GM12878 (cell line): Measurements from ENCODE around the gene NCKIPSD. TPM values are rescaled to one million over a fixed set of nuclear protein-coding genes. Genes with fewer than 3 reads are reported as not detected.

Experiments
- ATAC-seq: fragments of 200-7000 bp; cut with Tn5 transposase; 3 replicates; pipeline ENCODE4 v1.9.1; 2020; ENCODE audit warnings: mild to moderate bottlenecking, moderate library complexity
- BruUV-seq: library from RNA; stranded (reverse); fragments of 400-500 nt; replicated peaks from 2 replicates; lab custom pipeline; 2021; lab: Mats Ljungman, UMichigan
- CTCF ChIA-PET: fragments of 300-600 bp; sonication (Branson Sonifier 250); formaldehyde crosslinking; extraction: SDS; loops from one replicate; lab custom pipeline; 2021; ENCODE audit warnings: inconsistent platforms; lab: Yijun Ruan, JAX
- POLR2A ChIA-PET: fragments of 350-600 bp; formaldehyde crosslinking; extraction: SDS; loops from one replicate; lab custom pipeline; 2021; ENCODE audit warnings: inconsistent platforms; lab: Charles Lee
- RAD21 ChIA-PET: fragments of 300-600 bp; sonication (Branson Sonifier 250); formaldehyde crosslinking; loops from one replicate; lab custom pipeline; 2023; ENCODE audit warnings: antibody characterized with exemption; ENCODE audit not compliant: unreplicated experiment; lab: Charles Lee
- SMC1A ChIA-PET: fragments of 300-600 bp; sonication (Branson Sonifier 250); formaldehyde crosslinking; loops from one replicate; lab custom pipeline; 2023; ENCODE audit not compliant: unreplicated experiment, uncharacterized antibody; lab: Charles Lee
- DNase-seq: peaks from one replicate; pipeline ENCODE4 v3.0.0-alpha.2; 2011; ENCODE audit warnings: low read depth, low spot score
- FAIRE-seq: peaks from 3 replicates; lab custom pipeline; 2011; peaks lifted over from hg19 to GRCh38; lab: Jason Lieb, UNC
- H2AFZ ChIP-seq: 2 replicates; pipeline ENCODE4 v1.6.0; 2011; ENCODE audit warnings: low read depth, low read length, control low read depth; ENCODE audit not compliant: control insufficient read depth
- H3K27ac ChIP-seq: 2 replicates; pipeline ENCODE4 v1.5.1; 2011; ENCODE audit warnings: control low read depth; ENCODE audit not compliant: control insufficient read depth, insufficient read depth
- H3K27me3 ChIP-seq, 2 experiments: replicated peaks in 1 of 2; 2 replicates each; pipeline versions ENCODE4 v1.6.0 to v1.6.1; 2011; ENCODE audit warnings: low read length in 1 of 2; ENCODE audit not compliant: control insufficient read depth in 2 of 2, insufficient read depth in 2 of 2
- H3K36me3 ChIP-seq, 2 experiments: 2 replicates each; pipeline ENCODE4 v1.5.1; 2011; ENCODE audit warnings: low read length in 1 of 2; ENCODE audit not compliant: control insufficient read depth in 2 of 2, insufficient read depth in 2 of 2
- H3K4me1 ChIP-seq: 2 replicates; pipeline ENCODE4 v1.6.1; 2011; ENCODE audit warnings: mild to moderate bottlenecking, low read length, moderate library complexity, mixed read lengths; ENCODE audit not compliant: control insufficient read depth, insufficient read depth
- H3K4me2 ChIP-seq: 2 replicates; pipeline ENCODE4 v1.6.0; 2011; ENCODE audit warnings: control low read depth; ENCODE audit not compliant: control insufficient read depth, insufficient read depth
- H3K4me3 ChIP-seq: fragments of 200-600 bp; sonication (generic); 2 replicates; pipeline ENCODE4 v1.5.1; 2016
- H3K79me2 ChIP-seq: 2 replicates; pipeline ENCODE4 v1.6.0; 2011; ENCODE audit warnings: low read length; ENCODE audit not compliant: control insufficient read depth, insufficient read depth
- H3K9ac ChIP-seq: 2 replicates; pipeline ENCODE4 v1.8.0; 2011; ENCODE audit warnings: low read length, control low read depth, mixed read lengths; ENCODE audit not compliant: control insufficient read depth, insufficient read depth
- H3K9me3 ChIP-seq: replicated peaks from 3 replicates; pipeline ENCODE4 v1.5.1; 2011; ENCODE audit warnings: mild to moderate bottlenecking, low read length; ENCODE audit not compliant: control insufficient read depth, insufficient read depth
- H4K20me1 ChIP-seq: 2 replicates; pipeline ENCODE4 v1.6.0; 2011; ENCODE audit not compliant: control insufficient read depth, insufficient read depth
- ASH2L ChIP-seq: fragments of 300-600, 200-600 bp; sonication (generic); IDR thresholded peaks from 2 replicates; pipeline ENCODE4 v1.6.1; 2017; ENCODE audit warnings: low read depth, mild to moderate bottlenecking, borderline replicate concordance
- E2F4 ChIP-seq: IDR thresholded peaks from 2 replicates; pipeline ENCODE4 v1.6.1; 2012; ENCODE audit warnings: low read depth, low read length, improper control_type of control experiment
- GATAD2B ChIP-seq: fragments of 450-650 bp; conservative IDR thresholded peaks from 2 replicates; pipeline ENCODE4 v1.6.1; 2017; ENCODE audit warnings: low read depth, mild to moderate bottlenecking, moderate library complexity
- NKRF ChIP-seq: fragments of 450-650 bp; conservative IDR thresholded peaks from 2 replicates; pipeline ENCODE4 v1.6.1; 2017; ENCODE audit warnings: mild to moderate bottlenecking, moderate library complexity
- PAX8 ChIP-seq: fragments of 450-650 bp; IDR thresholded peaks from 2 replicates; pipeline ENCODE4 v1.6.1; 2017; ENCODE audit warnings: mild to moderate bottlenecking, moderate library complexity
- ZSCAN29 ChIP-seq: fragments of 450-650 bp; IDR thresholded peaks from 2 replicates; pipeline ENCODE4 v1.6.1; 2017; ENCODE audit warnings: mild to moderate bottlenecking, moderate library complexity
- WGBS: methylation state at CpG from one replicate; pipeline ENCODE4 v1.1.6; 2016; ENCODE audit warnings: low lambda C conversion rate; ENCODE audit not compliant: insufficient replicate concordance, insufficient coverage; ENCODE audit errors: missing lambda C conversion rate; 5-methylcytosine and 5-hydroxymethylcytosine counted together
- in situ Hi-C: fragments of 300-500 bp; cut with MboI; formaldehyde crosslinking; loops from 9 replicates; pipeline ENCODE4 v1.14.3; 2018; ENCODE audit warnings: mixed read lengths
- intact Hi-C: fragments of 100-400 bp; cut with micrococcal nuclease; formaldehyde crosslinking; loops from one replicate; pipeline ENCODE4 v1.14.2; 2022; ENCODE audit not compliant: unreplicated experiment
- polyA plus RNA-seq, 11 experiments: library from polyadenylated mRNA; depleted of rRNA in 4 of 11; unstranded in 6 of 11; stranded (reverse) in 5 of 11; fragments of >200 nt; fragmentation: Nextera tagmentation in 4 of 11; fragmentation: Illumina TruSeq in 1 of 11; extraction: Ambion mirVana in 4 of 11; extraction: Trizol in 1 of 11; gene quantifications; 1 replicate in 1 of 11; 2 replicates in 10 of 11; pipeline versions ENCODE4 v1.2.1 to v1.2.3, GENCODE V29; 2011 to 2016; ENCODE audit warnings: inconsistent platforms in 2 of 11, missing spikeins in 2 of 11, low read depth in 1 of 11
- total RNA-seq, 4 experiments: library from RNA; depleted of rRNA in 3 of 4; stranded (reverse); fragments of >200 nt in 3 of 4; fragmentation: Illumina TruSeq in 1 of 4; extraction: Trizol in 1 of 4; gene quantifications; 2 replicates each; pipeline versions ENCODE4 v1.2.1 to v1.2.3, GENCODE V29; 2013 to 2021
- TF ChIP-seq, protein P1 (sequence below): fragments of 450-650 bp; IDR thresholded peaks from 2 replicates; pipeline ENCODE4 v1.6.1; 2017; ENCODE audit warnings: borderline replicate concordance
- TF ChIP-seq, protein P2 (sequence below): IDR thresholded peaks from 2 replicates; pipeline ENCODE4 v1.6.1; 2012; ENCODE audit warnings: mild to moderate bottlenecking, low read depth, low read length
- TF ChIP-seq, protein P3 (sequence below): fragments of 150-350 bp; IDR thresholded peaks from 2 replicates; pipeline ENCODE4 v1.6.1; 2014; ENCODE audit warnings: mild to moderate bottlenecking, low read depth, low read length

The NCKIPSD gene
- total and polyA plus RNA-seq, 10 of the 15 experiments (the other 5 are each of a cell fraction or from before 2014, with no cell fraction given), result 0.93 to 31.6 (median 15.2) TPM

DNA sequence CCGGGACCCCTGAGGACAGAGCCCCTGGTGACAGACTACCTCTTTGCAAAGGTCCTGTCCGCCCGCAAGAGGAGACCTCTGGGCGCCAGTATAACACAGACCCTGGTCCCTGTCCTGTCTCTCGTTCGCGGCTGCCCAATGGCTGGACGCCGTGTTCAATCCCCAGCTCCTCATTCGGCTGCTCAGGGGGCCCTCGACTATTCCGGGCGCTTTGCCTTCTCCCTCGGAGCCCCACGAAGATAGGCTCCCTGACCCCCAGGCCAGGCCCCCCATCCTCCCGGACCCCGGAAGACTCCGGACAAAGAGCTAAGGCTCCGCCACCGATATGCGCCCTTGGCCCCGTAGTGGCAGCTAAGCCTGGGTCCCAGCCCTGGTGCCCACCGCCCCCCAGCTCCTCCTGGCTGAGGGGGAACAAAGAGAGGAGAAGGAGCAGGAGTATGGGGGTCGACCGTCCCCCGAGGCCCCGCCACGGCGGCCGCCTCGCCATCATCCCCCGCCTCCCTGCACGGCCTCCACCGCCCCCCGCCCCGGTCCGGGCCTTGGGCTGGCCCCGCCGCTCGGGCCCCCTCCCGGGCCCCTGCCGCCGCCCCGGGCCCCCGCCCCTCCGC lies 23.5 kb downstream of the NCKIPSD start:
- peaks cover 0 to 3% of the 10 kb centered on the region in 2 experiments; a peak in 1 of 4 replicates for H3K27me3 ChIP-seq
- no peaks in the 10 kb centered on the region for H3K79me2 ChIP-seq
- no peaks in the 10 kb centered on the region for H4K20me1 ChIP-seq
- no peaks in the 10 kb centered on the region; the same call in 1 of the 3 replicates for H3K9me3 ChIP-seq
- intact Hi-C loops (loop anchor here (2.0 kb wide), 1 partner anchor 27 kb away; the partner anchor contains the start of gene SLC26A6), in situ Hi-C loops (no loop called here)
- RAD21 ChIA-PET, result interaction anchor here (1.1 kb wide), 1 partner anchor 27 kb away, joined by 3 read pairs; the partner anchor contains the start of gene SLC26A6
- no peak for DNase-seq
- POLR2A ChIA-PET, result interaction anchor here (0.5 to 1.1 kb wide), 2 partner anchors 233 to 432 kb away, joined by 3 to 5 read pairs; partner anchors contain the start of gene QRICH1
- 30% methylated on average over 17 of the region's 46 CpGs for WGBS
- SMC1A ChIA-PET, result interaction anchor here (1.3 to 1.4 kb wide), 2 partner anchors 22 to 104 kb away, joined by 4 read pairs; no protein-coding TSS in a partner anchor
- TF ChIP-seq GATAD2B (no peak), ZSCAN29 (no peak), ASH2L (no peak), NKRF (no peak), E2F4 (no peak), PAX8 (no peak)
- TF ChIP-seq, protein P1, sequence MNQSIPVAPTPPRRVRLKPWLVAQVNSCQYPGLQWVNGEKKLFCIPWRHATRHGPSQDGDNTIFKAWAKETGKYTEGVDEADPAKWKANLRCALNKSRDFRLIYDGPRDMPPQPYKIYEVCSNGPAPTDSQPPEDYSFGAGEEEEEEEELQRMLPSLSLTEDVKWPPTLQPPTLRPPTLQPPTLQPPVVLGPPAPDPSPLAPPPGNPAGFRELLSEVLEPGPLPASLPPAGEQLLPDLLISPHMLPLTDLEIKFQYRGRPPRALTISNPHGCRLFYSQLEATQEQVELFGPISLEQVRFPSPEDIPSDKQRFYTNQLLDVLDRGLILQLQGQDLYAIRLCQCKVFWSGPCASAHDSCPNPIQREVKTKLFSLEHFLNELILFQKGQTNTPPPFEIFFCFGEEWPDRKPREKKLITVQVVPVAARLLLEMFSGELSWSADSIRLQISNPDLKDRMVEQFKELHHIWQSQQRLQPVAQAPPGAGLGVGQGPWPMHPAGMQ, result no peak
- TF ChIP-seq, protein P2, sequence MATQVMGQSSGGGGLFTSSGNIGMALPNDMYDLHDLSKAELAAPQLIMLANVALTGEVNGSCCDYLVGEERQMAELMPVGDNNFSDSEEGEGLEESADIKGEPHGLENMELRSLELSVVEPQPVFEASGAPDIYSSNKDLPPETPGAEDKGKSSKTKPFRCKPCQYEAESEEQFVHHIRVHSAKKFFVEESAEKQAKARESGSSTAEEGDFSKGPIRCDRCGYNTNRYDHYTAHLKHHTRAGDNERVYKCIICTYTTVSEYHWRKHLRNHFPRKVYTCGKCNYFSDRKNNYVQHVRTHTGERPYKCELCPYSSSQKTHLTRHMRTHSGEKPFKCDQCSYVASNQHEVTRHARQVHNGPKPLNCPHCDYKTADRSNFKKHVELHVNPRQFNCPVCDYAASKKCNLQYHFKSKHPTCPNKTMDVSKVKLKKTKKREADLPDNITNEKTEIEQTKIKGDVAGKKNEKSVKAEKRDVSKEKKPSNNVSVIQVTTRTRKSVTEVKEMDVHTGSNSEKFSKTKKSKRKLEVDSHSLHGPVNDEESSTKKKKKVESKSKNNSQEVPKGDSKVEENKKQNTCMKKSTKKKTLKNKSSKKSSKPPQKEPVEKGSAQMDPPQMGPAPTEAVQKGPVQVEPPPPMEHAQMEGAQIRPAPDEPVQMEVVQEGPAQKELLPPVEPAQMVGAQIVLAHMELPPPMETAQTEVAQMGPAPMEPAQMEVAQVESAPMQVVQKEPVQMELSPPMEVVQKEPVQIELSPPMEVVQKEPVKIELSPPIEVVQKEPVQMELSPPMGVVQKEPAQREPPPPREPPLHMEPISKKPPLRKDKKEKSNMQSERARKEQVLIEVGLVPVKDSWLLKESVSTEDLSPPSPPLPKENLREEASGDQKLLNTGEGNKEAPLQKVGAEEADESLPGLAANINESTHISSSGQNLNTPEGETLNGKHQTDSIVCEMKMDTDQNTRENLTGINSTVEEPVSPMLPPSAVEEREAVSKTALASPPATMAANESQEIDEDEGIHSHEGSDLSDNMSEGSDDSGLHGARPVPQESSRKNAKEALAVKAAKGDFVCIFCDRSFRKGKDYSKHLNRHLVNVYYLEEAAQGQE, result no peak
- TF ChIP-seq, protein P3, sequence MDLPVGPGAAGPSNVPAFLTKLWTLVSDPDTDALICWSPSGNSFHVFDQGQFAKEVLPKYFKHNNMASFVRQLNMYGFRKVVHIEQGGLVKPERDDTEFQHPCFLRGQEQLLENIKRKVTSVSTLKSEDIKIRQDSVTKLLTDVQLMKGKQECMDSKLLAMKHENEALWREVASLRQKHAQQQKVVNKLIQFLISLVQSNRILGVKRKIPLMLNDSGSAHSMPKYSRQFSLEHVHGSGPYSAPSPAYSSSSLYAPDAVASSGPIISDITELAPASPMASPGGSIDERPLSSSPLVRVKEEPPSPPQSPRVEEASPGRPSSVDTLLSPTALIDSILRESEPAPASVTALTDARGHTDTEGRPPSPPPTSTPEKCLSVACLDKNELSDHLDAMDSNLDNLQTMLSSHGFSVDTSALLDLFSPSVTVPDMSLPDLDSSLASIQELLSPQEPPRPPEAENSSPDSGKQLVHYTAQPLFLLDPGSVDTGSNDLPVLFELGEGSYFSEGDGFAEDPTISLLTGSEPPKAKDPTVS, result no peak
- no peak for FAIRE-seq
- no peak overlapping the region for H3K27ac ChIP-seq
- no peak overlapping the region for H3K4me3 ChIP-seq
- no peaks in the 10 kb centered on the region for H3K36me3 ChIP-seq
- no peak for ATAC-seq
- peaks cover 9% of the 10 kb centered on the region for H3K4me1 ChIP-seq
- H3K9ac ChIP-seq, result no peak overlapping the region
- CTCF ChIA-PET, result interaction anchor here (1.1 to 2.2 kb wide), 3 partner anchors 22 to 77 kb away, joined by 3 to 10 read pairs (median 8); partner anchors contain the start of gene SLC26A6
- peak overlapping the region; percentile 38; the same call in 1 of the 2 replicates for H3K4me2 ChIP-seq
- no peak overlapping the region for H2AFZ ChIP-seq
- BruUV-seq, result no TSS peak
